ENCODE results near the gene FAM32A.

- TF ChIP-seq CTCF (IDR thresholded peaks at IDR 0.05) (no peak), POLR2A (IDR thresholded peaks at IDR 0.05) (no peak), POLR2AphosphoS5 (IDR thresholded peaks at IDR 0.05) (no peak)
Observed at GRCh38 chr19:16153582-16154336, 31.5 kb upstream of the FAM32A start.

Data from transverse colon (tissue), 4 donors.